HT1080 (cell line): ENCODE data around the gene MACF1. TPM values are rescaled to one million over a fixed set of nuclear protein-coding genes. Genes with fewer than 3 reads are reported as not detected.

ENCODE experiments used
- DNase-seq: peaks from one replicate; pipeline ENCODE4 v3.0.0-alpha.2; 2015; ENCODE audit warnings: low read depth
- total RNA-seq: library from RNA; depleted of rRNA; stranded (reverse); fragments of >200 nt; shearing (Covaris generic); gene quantifications from 2 replicates; pipeline ENCODE4 v1.2.3, GENCODE V29; 2014; rRNA removed

MACF1 gene
- total RNA-seq, 1 experiment from 2014 or later = 148 TPM

DNA sequence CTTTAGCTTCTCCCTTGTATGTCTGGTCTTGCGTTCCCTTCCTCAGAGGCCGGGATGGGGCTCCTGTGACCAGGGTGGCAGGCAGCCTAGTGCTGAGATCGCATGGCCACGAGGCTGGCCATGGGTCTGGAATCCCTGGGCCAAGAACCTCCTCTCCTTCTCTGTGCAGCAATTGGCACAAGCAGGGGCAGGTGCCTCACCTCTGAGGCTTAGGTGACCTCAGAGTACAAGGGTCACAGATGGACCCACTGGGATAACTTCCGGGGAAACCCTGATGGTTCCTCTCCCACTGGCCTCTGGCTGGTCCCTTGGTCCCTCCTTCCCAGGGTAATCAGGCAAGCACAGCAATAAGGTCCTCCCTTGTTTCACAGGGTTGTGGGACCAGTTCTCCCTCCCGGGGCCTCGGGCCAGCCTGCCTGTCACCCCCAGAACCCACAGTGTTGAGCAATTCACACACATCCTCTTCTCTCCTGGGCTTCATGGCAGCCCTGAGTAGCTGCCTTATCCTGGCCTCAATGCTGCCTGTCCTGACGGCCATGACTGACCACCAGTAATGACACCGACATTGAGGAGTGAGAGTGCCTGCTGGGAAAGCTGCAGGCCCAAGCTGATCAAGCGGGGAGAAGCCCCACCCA, 325.5 kb downstream of the MACF1 start:
- no peak for DNase-seq

DNA sequence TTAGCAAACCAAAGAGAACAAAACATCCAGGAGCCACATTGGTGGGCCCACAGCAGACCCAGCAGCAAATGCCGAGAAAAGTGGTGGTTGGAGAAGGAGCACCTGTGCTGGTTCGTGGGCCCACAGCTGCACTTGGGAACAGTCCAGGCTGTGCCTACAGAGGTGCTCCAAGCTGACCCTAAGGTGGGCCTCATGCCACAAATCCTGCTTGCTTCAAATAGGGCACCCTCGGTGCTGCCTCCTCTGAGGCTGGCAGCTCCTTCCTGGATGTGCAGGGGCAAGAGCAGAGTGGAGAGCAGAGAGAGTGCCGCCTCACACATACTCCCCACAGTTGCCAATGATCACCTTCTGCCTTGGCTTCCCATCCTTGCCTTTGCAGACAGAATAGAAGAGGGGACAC, 327.0 kb downstream of the MACF1 start:
- no peak for DNase-seq

DNA sequence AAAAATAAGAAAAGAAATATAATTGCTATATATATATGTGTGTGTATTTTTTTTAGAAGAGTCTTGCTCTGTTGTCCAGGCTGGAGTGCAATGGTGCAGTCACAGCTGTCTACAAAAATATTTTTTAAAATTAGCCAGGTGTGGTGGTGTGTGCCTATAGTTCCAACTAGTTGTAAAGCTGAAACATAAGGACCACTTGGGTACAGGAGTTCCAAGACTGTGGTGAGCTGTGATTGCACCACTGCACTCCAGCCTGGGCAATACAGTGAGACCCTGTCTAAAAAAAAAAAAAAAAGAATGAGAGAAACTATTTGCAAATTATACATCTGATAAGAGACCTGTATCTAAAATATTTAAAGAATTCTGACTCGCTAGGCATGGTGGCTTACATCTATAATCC, 328.9 kb downstream of the MACF1 start:
- DNase-seq = no peak

Other genes starting within 250 kb of the MACF1 start
- 49.3 and 72.6 TPM in 2 replicates for gene AKIRIN1, start 213.4 kb upstream of the MACF1 start, total RNA-seq
- gene NDUFS5, start 178.3 kb upstream of the MACF1 start, total RNA-seq = 485 and 597 TPM in 2 replicates